GM18909 (cell line): Measurements from ENCODE around the gene PPFIA4.
A peak's percentile ranks its signal among the peaks of the same experiment; 100 is the strongest.
"Not testable (repeated sequence)": the region's sequence is repeated elsewhere in the genome, so short reads cannot be mapped to it uniquely, and the experiment has no call there.

Experiments used
- ATAC-seq: cut with Tn5 transposase; IDR thresholded peaks from one replicate; pipeline ENCODE4 v1.9.1; 2021; ENCODE audit warnings: mild to moderate bottlenecking; ENCODE audit not compliant: unreplicated experiment, poor library complexity

PPFIA4 gene

DNA sequence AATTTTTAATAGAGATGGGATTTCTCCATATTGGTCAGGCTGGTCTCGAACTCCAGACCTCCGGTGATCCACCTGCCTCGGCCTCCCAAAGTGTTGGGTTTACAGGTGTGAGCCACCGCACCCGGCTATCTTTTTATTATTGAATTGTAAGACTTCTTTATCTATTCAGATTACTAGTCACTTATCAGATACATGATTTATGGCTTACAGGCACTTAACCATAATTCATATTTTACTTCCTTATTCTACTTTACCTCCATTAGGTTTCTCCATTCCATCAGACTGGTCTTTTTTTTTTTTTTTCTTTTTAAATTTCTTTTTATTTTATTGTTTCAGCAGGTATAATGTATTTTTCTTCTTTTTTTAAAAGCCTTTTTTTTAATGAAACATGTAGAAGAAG is 14.7 kb upstream of the PPFIA4 start:
- ATAC-seq: no peak

DNA sequence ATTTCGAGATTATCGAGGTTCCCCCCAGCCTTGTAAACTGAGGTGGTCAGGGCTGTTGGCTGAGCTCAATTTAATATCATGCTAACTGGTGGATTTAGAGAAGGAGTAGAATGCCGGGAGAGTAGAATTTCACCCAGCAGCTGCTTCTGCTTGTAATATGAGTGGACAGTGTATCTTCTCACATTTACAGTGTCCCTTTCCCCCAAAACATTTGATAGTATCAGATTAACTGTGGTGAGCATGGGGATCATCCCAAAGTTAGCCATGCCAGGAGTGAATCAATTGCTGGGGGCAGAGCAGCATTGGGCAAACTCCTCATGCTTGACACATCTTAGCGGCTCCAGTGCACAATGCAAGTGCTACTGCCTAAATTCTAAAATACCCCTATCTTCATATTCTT is 9.2 kb upstream of the PPFIA4 start:
- ATAC-seq: no peak

DNA sequence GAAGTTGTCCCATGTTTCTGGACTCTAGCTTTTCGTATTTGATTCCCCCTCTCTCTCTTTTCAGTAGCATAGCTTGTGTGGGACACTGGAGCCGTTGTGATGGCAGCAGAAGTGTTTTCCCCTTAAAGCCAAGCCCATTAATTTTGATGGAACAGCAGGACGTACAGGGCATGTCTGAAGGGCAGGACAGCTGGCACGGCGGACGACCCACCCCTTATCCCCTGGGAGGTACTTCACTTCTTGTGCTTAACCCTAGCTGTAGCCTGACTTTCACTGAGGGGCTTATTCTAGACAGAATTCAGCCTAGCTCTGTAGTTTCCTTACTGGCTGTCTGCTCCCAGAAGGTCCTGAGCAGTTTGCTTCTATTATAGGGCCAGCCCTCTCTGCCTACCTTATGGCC is 8.6 kb upstream of the PPFIA4 start:
- ATAC-seq: no peak

DNA sequence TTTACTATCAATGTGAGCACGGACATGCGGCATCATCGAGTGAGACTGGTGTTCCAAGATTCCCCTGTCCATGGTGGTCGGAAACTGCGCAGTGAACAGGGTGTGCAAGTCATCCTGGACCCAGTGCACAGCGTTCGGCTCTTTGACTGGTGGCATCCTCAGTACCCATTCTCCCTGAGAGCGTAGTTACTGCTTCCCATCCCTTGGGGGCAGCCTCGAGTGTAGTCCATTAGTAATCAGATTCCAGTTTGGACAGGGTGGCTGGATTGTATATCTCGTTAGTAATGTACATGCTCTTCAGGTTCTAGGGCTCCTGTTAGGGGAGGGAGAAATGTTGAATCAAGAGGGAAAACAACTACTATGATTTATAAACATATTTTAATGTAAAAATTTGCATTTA is 3.4 kb upstream of the PPFIA4 start:
- ATAC-seq: not testable (repeated sequence)

DNA sequence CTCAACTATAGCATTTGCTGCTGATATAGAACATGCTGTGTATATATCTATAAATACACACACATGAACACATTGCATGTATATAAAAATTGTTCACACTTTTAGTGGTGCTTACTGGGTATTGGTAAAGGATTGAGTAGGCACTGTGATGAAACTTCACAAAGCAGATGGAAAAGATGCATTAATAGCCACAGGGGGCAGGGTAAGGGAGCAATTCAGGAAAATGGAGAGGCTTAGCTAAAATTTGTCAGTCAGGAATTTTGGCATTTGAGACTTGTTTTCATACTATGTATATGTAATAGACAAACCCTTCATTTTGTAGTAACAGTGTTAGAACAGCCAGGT is 633 bp upstream of the PPFIA4 start:
- no peak for ATAC-seq

DNA sequence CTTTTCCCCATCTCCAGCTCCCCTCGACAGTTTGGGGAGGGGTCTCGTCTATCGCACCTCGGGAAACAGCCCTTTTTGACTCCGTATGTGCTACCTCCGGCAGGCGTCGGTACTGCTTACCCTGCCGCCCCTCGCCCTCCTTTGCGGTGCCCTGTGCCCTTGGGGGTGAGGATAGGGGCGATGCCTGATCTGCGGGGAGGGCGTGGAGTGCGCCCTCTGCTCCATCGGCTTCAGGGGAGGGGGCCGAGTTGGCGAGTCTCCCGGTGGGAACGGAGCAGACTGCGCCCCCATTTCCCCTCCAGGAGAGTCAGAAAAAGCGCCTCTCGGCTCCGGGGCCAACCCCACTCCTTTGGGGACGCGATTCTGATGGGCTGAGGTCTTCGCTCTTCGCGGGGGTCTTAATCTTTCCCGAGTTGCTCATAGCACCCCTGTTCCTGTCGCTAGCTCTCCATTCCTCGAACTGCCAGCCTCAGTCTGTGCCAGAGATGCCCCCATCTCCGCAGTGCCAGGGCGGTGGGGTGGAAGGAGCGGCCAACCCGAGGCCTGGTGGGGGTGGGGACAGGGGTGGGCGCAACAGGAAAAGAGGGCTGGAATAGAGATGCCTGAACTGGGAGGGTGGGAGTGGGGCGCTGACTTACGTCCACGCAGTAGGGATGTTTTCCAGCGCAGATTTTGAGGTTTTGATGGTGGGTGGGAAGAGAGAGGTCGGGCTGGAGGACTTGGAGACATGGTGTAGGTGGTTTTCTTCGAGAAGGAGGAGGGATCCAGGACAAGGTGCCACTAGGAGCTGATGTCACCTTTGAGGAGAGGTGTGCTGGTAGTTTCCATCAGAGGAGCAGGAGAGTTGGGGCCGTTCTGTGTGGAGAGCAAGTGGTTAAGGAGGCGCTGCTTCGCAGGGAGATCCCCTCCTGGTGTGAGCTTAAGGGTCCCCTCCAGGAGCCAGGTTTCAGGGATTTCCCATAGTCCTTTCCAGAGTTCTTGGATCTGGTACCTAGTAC is 674 bp downstream of the PPFIA4 start:
- peak; percentile 1 for ATAC-seq

DNA sequence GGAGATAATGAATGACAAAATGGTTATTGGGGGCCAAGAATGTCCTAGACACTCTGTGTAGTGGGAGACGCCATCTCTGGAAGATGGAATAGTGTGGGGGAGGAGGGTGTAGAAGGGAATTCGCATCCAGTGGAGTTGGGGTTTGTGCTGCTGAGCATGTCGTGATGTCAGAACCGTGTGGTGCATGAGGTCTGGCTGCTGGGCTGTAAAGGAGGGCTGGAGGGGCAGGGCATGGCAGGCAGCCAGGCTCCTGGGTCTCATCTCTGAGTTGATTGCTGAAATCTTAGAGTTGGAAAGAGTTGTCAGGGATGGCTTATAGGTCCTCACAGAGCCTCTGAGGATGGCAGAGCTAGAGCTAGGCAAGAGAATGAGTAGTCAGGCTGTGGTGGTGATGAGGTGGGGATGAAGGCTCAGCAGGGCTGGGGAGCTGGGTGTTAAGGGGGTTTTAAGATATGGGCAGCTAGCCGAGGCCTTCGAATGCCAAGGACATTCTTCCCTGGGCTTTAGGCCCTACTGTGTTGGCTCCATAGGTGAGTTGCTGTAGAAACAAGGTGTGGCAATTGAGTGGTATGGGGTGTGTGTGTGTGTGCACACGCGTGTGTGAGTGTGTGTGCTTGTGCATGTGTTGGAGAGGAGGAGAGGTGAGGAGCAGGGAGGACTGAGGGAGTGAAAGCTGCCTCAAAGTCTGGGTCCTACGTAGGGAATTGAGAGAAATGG is 1.9 kb downstream of the PPFIA4 start:
- no peak for ATAC-seq

DNA sequence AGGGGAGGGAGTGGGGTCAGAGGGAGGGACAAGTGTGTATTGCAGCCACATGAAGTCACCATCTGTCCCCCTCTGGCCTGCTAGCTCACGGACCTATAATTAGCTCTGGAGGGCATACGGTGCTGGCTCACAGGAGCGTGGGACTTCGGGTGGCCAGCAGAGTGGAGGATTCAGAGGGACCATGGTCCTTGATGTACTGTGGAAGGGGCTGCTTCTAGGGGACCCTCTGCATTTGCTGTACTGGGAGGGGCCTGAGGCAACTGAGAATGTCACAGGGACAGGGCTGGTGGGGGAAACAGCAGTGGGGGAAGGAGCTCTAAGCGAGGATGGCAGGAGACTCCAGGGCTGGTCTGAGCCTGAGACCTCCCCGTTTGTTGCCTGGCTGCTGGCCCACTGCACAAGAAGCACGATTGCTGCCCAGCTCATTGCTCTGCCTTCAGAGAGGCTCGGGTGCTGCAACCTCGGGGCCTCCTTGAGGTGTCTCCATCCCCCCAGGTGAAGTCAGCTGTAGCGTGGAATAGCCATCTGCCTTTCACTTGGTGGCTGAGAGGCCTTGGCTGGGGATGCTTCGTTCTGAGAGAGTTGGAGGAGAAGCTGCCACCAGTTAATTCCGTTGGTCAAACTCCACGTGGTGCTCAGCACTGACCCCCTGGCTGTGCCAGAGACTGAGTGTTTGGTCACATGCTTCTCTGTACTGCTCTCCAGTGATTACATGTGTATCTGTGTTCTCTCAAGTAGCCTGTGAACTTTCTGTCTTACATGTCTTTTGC is 2.7 kb downstream of the PPFIA4 start:
- ATAC-seq: no peak

DNA sequence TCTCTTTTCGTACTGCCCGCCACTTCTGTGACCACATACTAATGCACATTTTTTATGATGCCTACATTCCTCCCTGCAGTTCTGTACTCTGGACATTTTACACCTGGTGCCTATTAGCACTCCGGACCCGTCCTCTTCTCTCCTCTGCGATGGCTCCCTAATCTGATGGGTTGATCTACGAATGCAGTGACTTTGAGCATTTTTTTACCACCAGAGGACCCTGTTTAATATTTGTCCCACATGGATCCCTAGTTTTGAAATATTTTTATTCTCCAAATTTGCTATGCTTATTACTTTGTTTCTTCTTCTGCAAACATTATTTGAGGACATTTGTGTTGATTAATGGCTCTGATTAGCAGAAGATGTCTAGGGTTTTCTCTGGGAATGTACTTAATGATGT is 5.2 kb downstream of the PPFIA4 start:
- ATAC-seq: no peak

DNA sequence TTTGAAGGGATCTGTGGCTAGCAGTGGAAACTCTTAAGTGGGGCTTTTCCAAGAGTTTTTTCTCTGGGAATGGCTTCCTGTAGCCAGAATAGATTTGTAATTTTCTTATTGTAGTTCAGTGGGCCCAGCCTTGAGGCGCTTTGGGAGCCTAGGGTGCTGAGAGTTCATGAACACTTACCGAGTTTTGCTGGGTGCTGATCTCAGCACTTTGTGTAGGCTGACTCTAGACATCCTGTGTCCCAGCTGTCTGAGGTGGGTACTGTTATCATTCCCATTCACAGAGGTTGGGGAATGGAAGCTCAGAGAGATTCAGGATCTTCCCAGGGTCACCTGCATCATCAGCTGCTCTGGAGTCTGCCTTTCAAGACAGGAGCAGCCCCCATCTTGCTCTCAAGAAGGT is 7.0 kb downstream of the PPFIA4 start:
- ATAC-seq: no peak

DNA sequence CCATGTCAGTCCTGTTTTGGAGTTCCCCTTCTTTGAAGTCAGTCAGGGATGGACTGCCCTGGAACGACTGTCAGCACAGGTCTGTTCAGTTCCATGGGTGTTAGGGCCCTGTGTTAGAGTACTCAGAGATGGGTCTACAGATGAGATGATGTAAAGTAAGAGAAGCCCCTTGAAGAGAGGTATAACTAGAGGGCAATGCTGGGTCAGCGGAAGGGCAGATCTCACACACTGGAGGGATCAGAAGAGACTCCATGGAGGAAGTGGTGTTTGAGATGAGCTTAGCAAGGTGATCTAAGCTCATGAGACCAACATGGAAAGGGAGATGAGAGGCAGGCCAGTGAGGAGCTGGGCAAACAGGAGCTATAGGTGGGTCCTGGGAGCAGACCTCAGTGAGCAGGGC is 7.6 kb downstream of the PPFIA4 start:
- ATAC-seq: no peak

DNA sequence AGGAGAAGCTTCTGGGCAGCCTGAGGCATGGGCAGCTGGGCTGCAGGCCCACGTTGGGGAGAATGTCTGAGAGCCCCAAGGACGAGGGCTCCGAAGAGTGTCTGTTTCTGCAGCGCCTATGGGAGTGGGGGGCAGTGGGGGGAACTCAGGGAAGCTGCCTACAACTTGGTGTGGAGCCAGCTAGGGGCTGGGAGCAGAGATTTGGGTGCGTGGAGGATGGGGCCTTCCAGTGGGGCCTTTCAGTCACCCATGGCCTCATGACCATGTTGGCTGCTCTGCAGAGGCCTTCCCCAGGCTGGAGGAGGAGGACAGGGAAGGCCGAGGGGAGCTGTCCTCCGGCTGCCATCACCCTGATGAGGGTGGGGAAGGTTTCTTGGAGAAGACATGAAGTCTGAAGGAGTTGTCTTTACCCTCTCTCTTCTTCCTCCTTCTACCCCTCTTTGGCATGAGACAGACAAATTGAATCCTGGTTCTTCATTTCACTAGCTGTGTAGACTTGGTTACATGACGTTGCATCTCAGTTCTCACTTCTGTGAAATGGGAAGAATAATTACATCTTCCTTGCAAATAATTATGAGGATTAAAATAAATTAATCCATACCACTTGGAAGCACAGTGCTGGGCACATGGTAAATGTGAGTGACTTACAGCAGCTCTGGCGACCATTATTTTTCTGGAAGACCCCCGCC is 8.3 kb downstream of the PPFIA4 start:
- ATAC-seq: no peak

DNA sequence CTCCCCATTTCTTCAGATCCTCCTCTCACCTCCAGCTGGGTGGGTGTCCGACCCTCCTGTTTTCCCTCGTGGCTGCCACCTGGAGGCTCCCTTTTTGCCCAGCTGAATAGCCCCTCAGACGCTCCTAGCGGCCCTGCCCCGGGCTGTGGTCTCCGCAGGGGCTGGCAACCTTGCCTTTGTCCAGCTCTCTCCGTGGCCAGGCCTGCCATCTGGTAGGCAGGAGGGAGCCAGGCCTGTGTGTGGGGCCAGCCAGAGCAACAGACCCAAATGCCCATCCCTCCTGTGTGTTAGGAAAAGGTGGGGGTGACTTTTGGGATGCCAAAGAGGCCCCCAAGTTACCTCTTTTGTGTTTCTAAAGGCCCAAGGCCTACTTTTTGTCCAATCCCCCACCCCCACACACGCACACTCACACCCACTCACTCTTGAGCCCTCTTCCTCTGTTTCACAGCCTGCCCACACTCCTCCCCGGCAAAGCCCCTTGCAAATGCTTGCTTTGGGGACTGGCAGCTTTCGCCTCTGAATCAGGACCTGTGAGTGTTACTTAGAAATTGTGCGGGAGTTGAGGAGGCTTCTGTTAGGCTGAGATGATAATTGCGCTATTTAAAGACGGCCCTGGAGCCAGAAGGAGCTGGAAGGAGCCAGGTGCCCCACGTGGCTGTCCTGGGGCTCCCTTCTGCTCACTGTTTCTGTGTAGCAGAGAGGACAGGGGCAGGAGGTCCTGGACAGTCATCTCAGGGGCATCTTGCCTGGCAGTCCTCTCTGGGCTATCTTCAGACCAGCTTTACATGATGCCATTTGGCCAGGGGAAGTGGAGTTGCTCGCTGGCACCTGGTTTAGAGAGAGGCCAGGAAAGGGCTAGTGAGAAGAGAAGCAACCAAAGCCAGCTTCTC is 9.1 kb downstream of the PPFIA4 start:
- ATAC-seq: no peak

DNA sequence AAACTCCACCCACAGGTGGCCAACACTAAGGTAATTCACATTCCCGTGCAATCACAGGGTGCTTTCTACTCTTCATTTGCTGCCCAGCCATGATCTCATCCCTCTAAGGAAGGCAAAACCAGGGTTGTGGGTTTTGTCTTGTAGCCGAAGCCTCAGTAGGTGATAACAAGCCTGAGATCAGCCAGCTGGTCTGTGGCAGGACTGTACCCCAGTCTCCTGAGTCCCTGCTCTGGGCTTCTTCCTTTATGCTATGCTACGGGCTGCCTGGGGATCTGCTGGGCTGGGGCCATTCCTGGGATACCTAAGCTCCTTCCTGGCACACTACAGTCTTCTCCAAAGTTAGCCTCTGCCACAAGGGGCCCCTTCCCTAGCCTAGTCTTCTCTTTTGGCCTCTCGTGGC is 9.8 kb downstream of the PPFIA4 start:
- no peak for ATAC-seq

DNA sequence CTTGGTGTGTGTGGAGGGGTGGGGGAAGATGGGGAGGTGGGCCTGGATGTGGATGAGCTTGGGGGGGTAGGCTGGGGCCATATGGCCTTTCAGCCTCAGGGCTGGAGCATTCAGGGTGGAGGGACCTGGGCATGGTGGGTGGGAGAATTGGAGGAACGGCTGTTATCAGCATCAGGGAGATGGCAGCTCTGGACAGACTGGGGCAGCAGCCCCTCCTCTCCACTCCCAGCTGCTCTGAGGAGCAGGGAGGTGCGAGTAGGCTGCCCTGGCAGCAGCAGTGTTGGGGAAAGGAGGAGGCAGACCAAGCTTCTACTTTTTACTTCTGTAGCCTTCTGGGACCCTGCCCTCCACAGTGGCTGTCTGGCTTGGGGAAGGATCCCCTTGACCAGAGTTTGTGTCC is 10.2 kb downstream of the PPFIA4 start:
- ATAC-seq: no peak

DNA sequence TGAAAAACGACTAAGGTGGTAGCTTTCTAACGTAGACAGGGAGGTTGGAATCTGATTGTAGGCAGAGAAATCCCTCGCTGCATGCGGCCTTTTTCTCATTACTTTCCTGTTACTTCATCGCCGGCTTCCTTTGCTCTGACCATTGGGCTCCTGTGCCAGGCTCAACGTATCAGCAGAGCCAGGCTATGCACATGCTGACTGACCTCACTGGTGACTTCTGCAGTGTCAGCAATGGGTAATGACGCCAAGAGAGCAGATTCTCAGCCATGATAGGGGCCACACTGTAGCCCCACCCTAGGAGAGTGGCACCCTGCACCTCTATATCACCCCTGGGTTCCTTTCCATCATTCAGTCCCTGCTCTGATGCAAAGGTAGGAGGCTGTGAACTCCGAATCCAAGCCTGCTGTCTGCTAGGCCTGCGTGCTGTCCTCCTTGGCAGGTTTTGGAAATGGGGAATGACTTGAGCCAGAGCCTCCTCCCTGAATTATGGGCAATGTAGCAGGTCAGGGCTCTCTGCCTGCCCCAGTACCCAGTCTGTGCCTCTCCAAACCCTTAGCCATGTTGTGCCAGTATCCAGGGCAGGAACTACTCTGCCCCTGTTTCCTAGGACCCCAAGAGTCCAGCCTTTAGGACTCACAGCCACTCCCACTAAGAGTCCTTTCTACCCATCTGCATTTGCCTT is 11.4 kb downstream of the PPFIA4 start:
- no peak for ATAC-seq

DNA sequence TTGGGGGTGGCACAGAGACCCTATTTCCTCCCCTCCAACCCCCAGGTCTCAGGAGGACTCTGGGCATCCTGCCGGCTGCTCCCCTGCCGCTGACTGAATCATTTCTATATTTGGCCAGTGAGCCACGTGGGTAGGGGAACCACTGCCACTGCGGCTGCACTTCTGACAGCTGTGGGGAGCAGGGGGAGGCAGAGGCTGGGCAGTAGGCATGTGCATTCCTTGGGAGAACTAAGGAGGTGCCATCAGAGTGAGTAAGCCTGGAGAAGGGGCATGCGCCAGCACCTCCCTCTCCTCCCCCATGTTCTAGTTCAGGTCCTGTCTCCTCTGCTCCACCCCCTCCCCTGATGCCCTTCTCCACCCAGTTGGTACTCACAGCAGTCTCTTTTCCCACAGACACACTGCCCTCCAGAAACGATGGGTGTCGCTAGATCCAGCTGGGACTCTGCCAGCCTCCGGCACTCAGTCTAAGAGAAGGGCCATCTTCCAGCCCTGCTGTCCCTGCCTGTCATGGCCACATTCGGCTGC is 12.0 kb downstream of the PPFIA4 start:
- peak; percentile 60 for ATAC-seq

DNA sequence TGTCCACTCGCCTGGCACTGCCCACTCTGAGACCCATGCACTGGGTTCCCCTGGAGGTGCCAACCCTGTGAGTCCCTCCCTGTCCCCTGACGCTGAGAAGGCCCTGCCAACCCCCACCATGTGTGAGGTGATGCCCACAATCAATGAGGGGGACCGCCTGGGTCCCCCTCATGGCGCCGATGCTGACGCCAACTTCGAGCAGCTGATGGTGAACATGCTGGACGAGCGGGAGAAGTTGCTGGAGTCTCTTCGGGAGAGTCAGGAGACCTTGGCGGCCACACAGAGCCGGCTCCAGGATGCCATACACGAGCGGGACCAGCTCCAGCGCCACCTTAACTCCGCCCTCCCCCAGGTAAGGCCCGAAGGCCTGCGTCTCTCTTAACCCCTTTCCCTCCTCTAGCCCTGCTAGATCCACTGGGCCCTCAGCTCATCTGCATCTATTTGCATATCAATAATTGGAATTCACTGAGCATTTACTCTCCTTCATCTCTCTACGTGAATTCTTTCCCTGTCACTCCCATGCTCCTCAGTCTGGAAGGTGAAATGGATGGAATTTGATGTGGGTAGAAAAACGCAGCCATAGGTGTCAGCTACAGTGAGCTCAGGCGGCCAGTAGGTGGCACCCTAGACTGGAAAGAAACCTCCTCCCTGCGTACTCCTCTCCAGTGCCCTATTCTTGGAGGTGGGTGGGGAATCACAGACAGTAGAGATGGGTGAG is 12.8 kb downstream of the PPFIA4 start:
- ATAC-seq: no peak
